NCI-H1092 treated with DMSO at 0.1 percent for 48 hours (cell line): ENCODE results near the gene SYNDIG1.

Experiments used
- DNase-seq: peaks from one replicate; lab custom pipeline; 2025; lab: John Stamatoyannopoulos, UW

SYNDIG1 gene

DNA sequence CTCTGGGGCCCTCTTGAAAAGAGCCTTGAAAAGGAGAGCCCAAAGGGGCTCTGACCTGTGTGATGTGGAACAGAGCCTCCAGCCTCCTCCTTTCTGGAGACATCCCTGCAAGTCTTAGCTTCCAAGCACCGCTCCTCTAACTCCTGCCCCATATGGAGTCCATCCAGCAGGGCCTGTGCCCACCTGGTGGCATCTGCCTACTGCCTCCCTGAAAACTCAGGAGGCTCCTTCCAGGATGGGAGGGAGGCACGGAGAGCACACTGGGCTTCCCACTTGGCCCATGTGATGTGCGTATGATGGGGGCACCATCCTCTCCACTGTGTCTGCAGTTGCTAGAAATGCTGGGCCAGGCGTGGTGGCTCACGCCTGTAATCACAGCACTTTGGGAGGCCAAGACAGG, 98.1 kb downstream of the SYNDIG1 start:
- no peak for DNase-seq

GRCh38 chr20:24568842-24569241, 99.4 kb downstream of the SYNDIG1 start:
- DNase-seq, result no peak

- DNase-seq, result no peak
Measured at GRCh38 chr20:24571159-24571558, 101.7 kb downstream of the SYNDIG1 start.

DNA sequence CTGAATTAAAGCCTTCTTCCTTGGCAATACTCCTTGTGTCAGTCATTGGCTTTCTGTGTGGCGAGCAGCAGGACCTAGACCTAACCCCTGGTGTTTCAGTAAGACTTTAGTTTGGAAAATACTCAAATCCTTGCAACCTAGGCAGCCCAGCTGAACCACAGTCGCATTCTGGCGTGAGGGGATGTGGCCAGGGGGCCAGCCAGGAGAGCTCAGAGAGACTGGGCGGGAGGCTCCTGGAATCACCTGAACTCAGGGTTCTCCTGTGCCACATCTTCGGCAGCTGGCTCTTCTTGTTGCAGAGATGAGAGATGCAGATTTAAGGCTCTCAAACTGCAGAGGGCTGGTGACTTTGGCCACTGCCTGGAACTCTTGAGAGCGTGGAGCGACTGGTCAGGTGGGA, 102.7 kb downstream of the SYNDIG1 start:
- DNase-seq, result no peak

- DNase-seq, result no peak
Measured at GRCh38 chr20:24572862-24573261, 103.4 kb downstream of the SYNDIG1 start.

GRCh38 chr20:24573557-24573956, 104.1 kb downstream of the SYNDIG1 start:
- no peak for DNase-seq

- DNase-seq, result no peak
Measured at GRCh38 chr20:24574307-24574706, 104.9 kb downstream of the SYNDIG1 start.

DNA sequence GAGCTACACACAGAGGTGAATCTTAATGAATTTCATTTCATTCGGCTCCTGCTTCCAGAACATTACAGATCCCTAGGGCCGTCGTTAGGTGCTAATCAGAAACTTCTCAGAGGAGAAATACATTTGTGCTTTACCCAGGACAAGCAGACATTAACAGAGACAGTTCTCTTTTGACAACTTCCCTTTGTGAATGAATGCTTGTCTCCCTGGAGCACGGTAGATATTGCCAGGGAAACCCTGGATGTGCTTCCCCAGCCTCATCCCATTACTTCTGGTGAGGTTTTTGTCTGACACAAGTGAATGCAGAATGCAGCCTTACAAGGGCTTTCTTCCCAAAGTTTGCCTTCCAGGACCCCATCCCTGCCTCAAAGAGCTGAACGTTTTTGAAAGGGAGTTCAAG, 105.4 kb downstream of the SYNDIG1 start:
- DNase-seq, result no peak

DNA sequence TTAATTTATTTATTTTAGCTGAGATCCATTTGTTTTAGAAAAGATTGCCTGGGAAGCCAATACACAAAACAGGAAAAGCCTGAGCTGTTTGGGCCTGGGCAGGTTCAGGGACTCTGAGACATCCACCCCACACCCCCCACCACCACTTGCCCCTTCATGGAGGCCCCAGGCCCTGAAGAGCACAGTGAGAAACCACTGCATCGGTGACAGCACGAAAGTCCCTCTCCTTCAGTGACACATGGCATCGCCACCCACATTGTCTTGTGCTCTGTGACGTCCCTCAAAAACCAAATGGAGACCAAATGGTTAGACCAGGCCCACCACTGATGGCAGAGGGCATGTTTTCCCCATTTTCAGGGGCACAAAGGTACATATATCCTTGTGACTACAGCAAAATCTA, 106.4 kb downstream of the SYNDIG1 start:
- no peak for DNase-seq

GRCh38 chr20:24576447-24576846, 107.0 kb downstream of the SYNDIG1 start:
- no peak for DNase-seq

DNA sequence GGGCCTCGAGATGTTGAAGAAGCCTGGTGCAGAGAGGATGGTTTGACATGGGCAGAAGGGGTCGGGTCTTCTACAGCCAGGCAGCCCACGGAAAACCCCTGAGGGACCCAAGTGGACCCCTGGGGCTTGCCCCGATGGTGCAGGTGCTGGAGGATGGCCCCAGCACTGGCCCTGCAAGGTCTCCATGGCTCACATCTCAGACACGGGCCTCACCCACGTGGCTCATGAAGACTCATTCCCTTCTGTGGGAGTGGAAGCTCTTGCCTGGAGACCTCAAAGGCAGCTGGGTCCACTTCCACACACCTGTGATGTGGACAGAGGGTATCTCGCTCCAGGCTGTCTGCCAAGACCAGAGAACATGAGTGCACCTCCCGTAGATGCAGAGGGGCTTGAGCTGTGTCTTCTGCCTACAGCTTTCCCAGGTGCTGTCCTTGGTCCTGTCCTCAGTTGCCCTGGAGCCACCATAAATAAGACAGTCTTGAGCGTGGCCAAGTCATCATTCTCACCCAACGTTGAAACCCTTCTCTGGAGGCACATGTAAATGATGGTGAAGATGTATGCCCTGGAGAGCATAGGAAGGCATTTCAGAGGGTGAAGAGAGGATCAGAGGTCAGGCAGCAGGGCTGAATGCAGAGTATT, 108.0 kb downstream of the SYNDIG1 start:
- no peak for DNase-seq

DNA sequence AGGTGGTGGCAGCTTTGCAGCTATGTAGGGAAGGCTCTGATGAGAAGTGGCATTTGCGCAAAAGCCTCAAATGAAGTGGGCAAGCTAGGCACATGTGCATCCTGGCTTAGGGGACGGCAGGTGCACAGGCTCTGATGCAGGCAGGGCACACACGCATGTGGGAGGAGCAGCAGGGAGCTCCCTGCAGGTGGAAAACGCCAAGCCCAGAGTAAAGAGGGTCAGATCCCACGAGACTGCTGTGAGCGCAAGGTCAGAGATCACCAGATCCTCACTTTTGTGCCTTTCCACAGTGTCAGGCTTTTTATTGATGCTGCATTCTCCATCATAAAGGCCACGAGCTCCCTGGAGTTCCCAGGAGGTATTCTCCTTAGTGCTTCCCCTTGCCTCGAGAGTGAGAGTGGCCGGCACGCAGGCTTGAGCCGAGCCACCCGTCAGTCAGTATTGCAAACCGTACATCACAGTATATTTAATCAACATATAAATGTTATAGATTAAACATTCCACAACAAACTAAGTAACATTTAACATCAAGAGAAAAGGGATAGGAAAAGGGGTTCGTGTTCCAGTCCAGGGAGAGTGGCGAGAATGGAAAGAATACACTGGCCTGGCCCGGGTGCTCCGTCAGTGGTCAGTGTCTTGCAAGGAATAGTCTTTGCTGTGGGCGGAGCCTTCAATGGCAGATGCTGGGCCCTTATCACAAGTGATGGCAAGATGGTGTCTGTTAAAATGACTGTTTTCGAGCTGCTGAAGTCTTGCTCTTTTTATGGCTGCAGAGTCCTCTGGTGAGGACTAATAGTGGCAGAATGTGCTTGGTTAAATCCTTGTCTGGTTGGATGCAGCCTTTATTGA, 109.4 kb downstream of the SYNDIG1 start:
- DNase-seq, result no peak

DNA sequence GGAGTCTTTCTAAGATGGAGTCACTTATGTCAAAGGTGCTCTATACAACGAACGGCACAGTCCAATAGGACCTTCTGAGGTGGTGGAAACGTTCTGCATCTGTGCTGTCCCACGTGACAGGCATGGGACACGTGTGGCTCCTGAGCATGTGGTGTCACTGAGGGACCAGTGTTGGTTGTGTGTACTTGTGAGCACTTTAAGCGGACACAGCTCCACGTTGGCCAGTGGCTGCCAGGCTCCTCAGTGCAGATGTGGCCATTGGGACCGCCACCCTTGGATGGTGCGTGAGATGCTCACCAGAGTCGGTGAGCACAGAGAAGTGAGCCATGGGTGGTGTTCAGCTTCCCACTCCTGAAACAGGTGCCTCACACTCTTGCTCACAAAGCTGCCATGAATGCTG, 110.0 kb downstream of the SYNDIG1 start:
- DNase-seq, result no peak

DNA sequence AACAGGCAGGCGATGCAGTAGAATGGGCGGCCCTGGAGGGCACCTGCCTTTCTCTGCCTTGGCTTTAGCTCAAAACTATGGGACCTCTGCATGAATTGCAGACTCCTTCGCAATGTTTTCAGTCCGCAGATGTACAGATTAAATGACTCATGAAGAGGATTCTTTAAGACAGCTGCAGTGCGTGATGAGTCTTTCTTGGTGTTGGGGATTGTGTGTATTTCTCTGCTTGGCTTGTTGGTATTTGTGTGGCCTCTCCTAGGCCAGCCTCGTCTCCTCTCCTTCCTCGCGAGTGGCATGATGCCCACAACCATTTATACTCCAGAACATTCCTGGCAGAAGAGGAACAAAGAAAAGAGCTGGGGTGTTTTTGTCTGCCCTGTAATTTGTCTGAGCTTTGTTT, 110.6 kb downstream of the SYNDIG1 start:
- no peak for DNase-seq

DNA sequence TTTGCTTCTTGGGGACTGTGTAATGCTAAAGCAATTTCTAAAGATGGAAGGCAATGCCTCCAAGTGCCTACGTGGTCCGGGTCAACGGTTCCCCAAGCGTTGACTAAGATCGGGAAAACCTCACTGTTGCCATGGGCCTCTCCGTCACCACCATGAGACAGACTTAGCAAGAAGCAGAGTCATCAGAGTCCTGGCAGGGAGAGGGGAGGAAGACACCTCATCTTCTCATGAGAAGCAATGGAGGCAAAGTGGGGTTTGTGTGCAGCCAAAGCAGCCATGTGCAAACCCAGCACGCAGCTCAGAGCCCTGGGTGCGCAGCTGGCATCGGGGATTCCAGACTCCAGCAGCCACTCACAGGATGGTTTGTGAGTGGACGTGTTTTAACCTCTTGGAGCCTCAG, 111.4 kb downstream of the SYNDIG1 start:
- no peak for DNase-seq

DNA sequence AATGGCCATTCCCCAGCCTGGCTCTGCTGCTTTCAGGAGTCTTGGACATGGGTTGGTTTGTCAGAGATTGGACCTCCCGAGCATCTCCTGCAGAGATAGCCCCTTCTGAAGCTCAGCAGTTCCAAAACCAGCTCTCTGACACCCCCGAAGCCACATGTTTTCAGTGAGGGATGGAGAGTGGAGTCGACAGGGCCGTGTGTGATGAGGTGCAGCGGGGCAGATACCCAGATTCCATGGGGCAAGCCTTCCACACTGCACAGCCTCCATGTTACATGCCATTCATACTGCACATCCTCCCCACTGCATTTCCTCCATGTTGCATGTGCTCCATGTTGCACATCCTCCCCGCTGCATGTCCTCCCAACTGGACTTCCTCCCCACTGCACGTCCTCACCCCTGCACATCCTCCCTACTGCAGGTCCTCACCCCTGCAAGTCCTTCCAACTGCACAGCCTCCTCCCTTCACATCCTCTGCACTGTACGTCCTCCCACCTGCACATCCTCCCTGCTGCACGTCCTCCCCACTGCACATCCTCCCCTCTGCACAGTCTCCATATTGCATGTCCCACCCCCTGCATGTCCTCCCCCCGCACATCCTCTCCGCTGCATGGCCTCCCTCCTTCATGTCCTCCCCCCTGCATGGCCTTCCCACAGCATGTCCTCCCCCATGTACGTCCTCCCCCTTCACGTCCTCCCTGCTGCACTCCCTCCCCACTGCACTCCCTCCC, 112.2 kb downstream of the SYNDIG1 start:
- no peak for DNase-seq

GRCh38 chr20:24582373-24583168, 113.1 kb downstream of the SYNDIG1 start:
- no peak for DNase-seq

DNA sequence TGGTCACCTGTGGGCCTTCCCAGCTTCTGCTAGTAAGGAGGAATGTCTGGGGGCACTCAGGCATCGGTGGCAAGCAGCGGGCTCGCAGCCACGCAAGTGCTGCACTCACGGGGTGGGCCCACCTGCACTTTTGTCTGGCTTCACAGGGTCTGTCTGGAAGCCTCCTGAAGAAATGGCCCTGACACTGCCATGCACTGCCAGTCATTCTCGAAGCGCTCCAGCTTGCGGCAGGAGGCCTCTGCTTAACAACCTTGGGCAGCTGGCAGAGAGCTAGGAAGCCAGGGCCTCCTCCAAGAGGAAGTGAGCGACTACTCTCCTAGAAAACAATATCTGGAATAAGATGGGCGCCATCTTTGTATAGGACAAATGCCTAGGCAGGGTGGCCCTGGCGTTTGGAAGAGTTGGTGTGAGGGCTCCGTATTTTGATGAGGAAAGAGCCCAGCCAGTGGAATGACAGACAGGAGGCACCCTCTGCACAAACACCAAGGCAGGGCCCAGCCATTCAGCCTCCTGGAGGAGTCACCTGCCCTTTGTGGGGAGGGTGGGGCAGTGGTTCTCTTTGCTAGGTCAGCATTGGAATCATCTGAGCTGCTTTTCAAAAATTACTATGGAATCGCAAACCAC, 113.9 kb downstream of the SYNDIG1 start:
- DNase-seq, result no peak

- no peak for DNase-seq
Measured at GRCh38 chr20:24584078-24584477, 114.6 kb downstream of the SYNDIG1 start.

- no peak for DNase-seq
Measured at GRCh38 chr20:24584538-24585356, 115.3 kb downstream of the SYNDIG1 start.
